H7 (cell line): ENCODE data around the gene PPP1R14D. TPM values are rescaled to one million over a fixed set of nuclear protein-coding genes. Genes with fewer than 3 reads are reported as not detected.
A peak's percentile ranks its signal among the peaks of the same experiment; 100 is the strongest.

Source experiments
- DNase-seq: peaks from one replicate; pipeline ENCODE4 v3.0.0; 2012
- H3K27me3 ChIP-seq: 2 replicates; pipeline ENCODE4 v1.6.0; 2011; ENCODE audit warnings: mild to moderate bottlenecking, low read length; ENCODE audit not compliant: control insufficient read depth, insufficient read depth
- H3K36me3 ChIP-seq: replicated peaks from 2 replicates; pipeline ENCODE4 v1.5.1; 2011; ENCODE audit warnings: low read length; ENCODE audit not compliant: control insufficient read depth, insufficient read depth
- H3K4me3 ChIP-seq: 2 replicates; pipeline ENCODE4 v1.5.1; 2011; ENCODE audit warnings: low read depth, mild to moderate bottlenecking, control low read depth, low read length, moderate library complexity; ENCODE audit not compliant: insufficient read depth
- total RNA-seq: library from RNA; depleted of rRNA; stranded (reverse); fragments of >200 nt; shearing (Covaris generic); gene quantifications from 2 replicates; pipeline ENCODE4 v1.2.3, GENCODE V29; 2014

Gene PPP1R14D
- total RNA-seq, 1 experiment from 2014 or later, result not detected

- Histone ChIP-seq H3K36me3 (no peaks in the 10 kb centered on the region), H3K27me3 (no peaks in the 10 kb centered on the region), H3K4me3 (no peak overlapping the region)
- DNase-seq, result no peak
Observed at GRCh38 chr15:40819048-40819447, 9.5 kb downstream of the PPP1R14D start.

GRCh38 chr15:40815042-40815698 is 13.3 kb downstream of the PPP1R14D start:
- H3K36me3 ChIP-seq, result peaks cover 4% of the 10 kb centered on the region
- no peak overlapping the region for H3K4me3 ChIP-seq
- DNase-seq, result no peak
- no peaks in the 10 kb centered on the region for H3K27me3 ChIP-seq

- H3K36me3 ChIP-seq, result peaks cover 4% of the 10 kb centered on the region
- DNase-seq, result no peak
Observed at GRCh38 chr15:40812721-40813425, 15.6 kb downstream of the PPP1R14D start.

GRCh38 chr15:40808861-40809450 is 19.6 kb downstream of the PPP1R14D start:
- no peaks in the 10 kb centered on the region for H3K27me3 ChIP-seq
- H3K4me3 ChIP-seq, result no peak overlapping the region
- DNase-seq, result no peak
- peaks cover 4% of the 10 kb centered on the region for H3K36me3 ChIP-seq

More at GRCh38 chr15:40812721-40813425, 15.6 kb downstream of the PPP1R14D start:
- Histone ChIP-seq H3K27me3 (no peaks in the 10 kb centered on the region), H3K4me3 (no peak overlapping the region)

GRCh38 chr15:40807888-40808461 is 20.5 kb downstream of the PPP1R14D start:
- Histone ChIP-seq H3K4me3 (peak overlapping the region; percentile 100), H3K36me3 (peaks cover 2% of the 10 kb centered on the region), H3K27me3 (no peaks in the 10 kb centered on the region)
- DNase-seq, result no peak

GRCh38 chr15:40807028-40807887 is 21.2 kb downstream of the PPP1R14D start, which contains the start of the genes DNAJC17 and ZFYVE19:
Gene DNAJC17 (minus strand): TSS chr15:40807473. CDS start chr15:40807446, 27 bp downstream.
Gene ZFYVE19 (plus strand): TSS chr15:40807089. CDS start chr15:40807590, 501 bp downstream.
- peak; percentile 94 for DNase-seq
- Histone ChIP-seq H3K27me3 (no peaks in the 10 kb centered on the region), H3K4me3 (peak within 1 kb of the TSS; percentile 100), H3K36me3 (no peaks in the 10 kb centered on the region; the same call in 1 of the 2 replicates)

GRCh38 chr15:40806672-40807027 is 21.9 kb downstream of the PPP1R14D start:
- Histone ChIP-seq H3K4me3 (peak overlapping the region; percentile 100), H3K36me3 (no peaks in the 10 kb centered on the region; the same call in 1 of the 2 replicates), H3K27me3 (no peaks in the 10 kb centered on the region)
- no peak for DNase-seq

GRCh38 chr15:40803688-40804087 is 24.8 kb downstream of the PPP1R14D start:
- H3K27me3 ChIP-seq, result no peaks in the 10 kb centered on the region
- no peaks in the 10 kb centered on the region for H3K36me3 ChIP-seq
- no peak overlapping the region for H3K4me3 ChIP-seq
- DNase-seq, result peak; percentile 40

- Histone ChIP-seq H3K4me3 (no peak overlapping the region), H3K36me3 (no peaks in the 10 kb centered on the region), H3K27me3 (no peaks in the 10 kb centered on the region)
- DNase-seq, result no peak
Observed at GRCh38 chr15:40803076-40803475, 25.4 kb downstream of the PPP1R14D start.

GRCh38 chr15:40799523-40799922 is 29.0 kb downstream of the PPP1R14D start:
- no peak for DNase-seq
- H3K4me3 ChIP-seq, result no peak overlapping the region
- no peaks in the 10 kb centered on the region for H3K27me3 ChIP-seq
- H3K36me3 ChIP-seq, result no peaks in the 10 kb centered on the region

- Histone ChIP-seq H3K4me3 (no peak overlapping the region), H3K27me3 (no peaks in the 10 kb centered on the region), H3K36me3 (no peaks in the 10 kb centered on the region; the same call in 1 of the 2 replicates)
- DNase-seq, result no peak
Observed at GRCh38 chr15:40796512-40796911, 32.0 kb downstream of the PPP1R14D start.

GRCh38 chr15:40796041-40796440 is 32.5 kb downstream of the PPP1R14D start:
- Histone ChIP-seq H3K27me3 (no peaks in the 10 kb centered on the region), H3K36me3 (no peaks in the 10 kb centered on the region; the same call in 1 of the 2 replicates), H3K4me3 (no peak overlapping the region)
- DNase-seq, result no peak

- no peak overlapping the region for H3K4me3 ChIP-seq
- H3K36me3 ChIP-seq, result no peaks in the 10 kb centered on the region; the same call in 1 of the 2 replicates
- H3K27me3 ChIP-seq, result no peaks in the 10 kb centered on the region
- DNase-seq, result no peak
Observed at GRCh38 chr15:40793216-40793989, 35.1 kb downstream of the PPP1R14D start.
